ENCODE data around the gene DNHD1. TPM values are rescaled to one million over a fixed set of nuclear protein-coding genes. Genes with fewer than 3 reads are reported as not detected.

Gene DNHD1
- total and polyA plus RNA-seq, 2 of the 8 experiments (the other 6 are each of a cell fraction or from before 2014, with no cell fraction given), result 5.0 to 6.8 TPM

GRCh38 chr11:6483015-6483414 is 14.1 kb upstream of the DNHD1 start (continued):
- TF ChIP-seq CHD7 (IDR thresholded peaks at IDR 0.05; ENCODE audit: insufficient replicate concordance, low read length), result no peak
- TF ChIP-seq POLR2A (IDR thresholded peaks at IDR 0.05; ENCODE audit: control extremely low read depth in 1 of 2, low read depth in 2 of 2, low read length in 2 of 2), result peak in 1 of 2 experiments; percentile 55; a peak in 1 of 3 replicates

Data from H1 (cell line).